GM18870 (cell line): ENCODE data around the gene ECE1.

Experiments used
- ATAC-seq: cut with Tn5 transposase; IDR thresholded peaks from one replicate; pipeline ENCODE4 v1.9.1; 2021; ENCODE audit warnings: moderate library complexity; ENCODE audit not compliant: unreplicated experiment

The ECE1 gene

GRCh38 chr1:21308847-21309652 is 18.8 kb upstream of the ECE1 start:
- ATAC-seq = no peak

- no peak for ATAC-seq
These were observed 18.1 kb upstream of the ECE1 start for GRCh38 chr1:21308330-21308729.

- no peak for ATAC-seq
These were observed 17.5 kb upstream of the ECE1 start for GRCh38 chr1:21307663-21308305.

- ATAC-seq = no peak
These were observed 16.9 kb upstream of the ECE1 start for GRCh38 chr1:21307210-21307609.

- no peak for ATAC-seq
These were observed 15.6 kb upstream of the ECE1 start for GRCh38 chr1:21305900-21306189.

GRCh38 chr1:21305155-21305899 is 15.1 kb upstream of the ECE1 start:
- ATAC-seq = no peak

- ATAC-seq = no peak
These were observed 14.2 kb upstream of the ECE1 start for GRCh38 chr1:21304488-21304887.

GRCh38 chr1:21302747-21303715 is 12.8 kb upstream of the ECE1 start:
- ATAC-seq = no peak

- no peak for ATAC-seq
These were observed 11.7 kb upstream of the ECE1 start for GRCh38 chr1:21301794-21302440.

GRCh38 chr1:21300774-21301173 is 10.5 kb upstream of the ECE1 start:
- no peak for ATAC-seq

GRCh38 chr1:21299780-21300395 is 9.6 kb upstream of the ECE1 start:
- no peak for ATAC-seq

- ATAC-seq = no peak
These were observed 8.7 kb upstream of the ECE1 start for GRCh38 chr1:21298981-21299391.

- ATAC-seq = no peak
These were observed 7.7 kb upstream of the ECE1 start for GRCh38 chr1:21297975-21298374.

- no peak for ATAC-seq
These were observed 6.5 kb upstream of the ECE1 start for GRCh38 chr1:21296509-21297354.

- no peak for ATAC-seq
These were observed 5.3 kb upstream of the ECE1 start for GRCh38 chr1:21295545-21295944.

- ATAC-seq = peak; percentile 21
These were observed 4.7 kb upstream of the ECE1 start for GRCh38 chr1:21295002-21295401.

GRCh38 chr1:21294266-21294989 is 4.2 kb upstream of the ECE1 start:
- ATAC-seq = peak; percentile 62

- peak; percentile 13 for ATAC-seq
These were observed 3.4 kb upstream of the ECE1 start for GRCh38 chr1:21293537-21294265.
